ENCODE measurements around the gene ZCCHC14. TPM values are rescaled to one million over a fixed set of nuclear protein-coding genes. Genes with fewer than 3 reads are reported as not detected.

Gene ZCCHC14
- total and polyA plus RNA-seq, 2 of the 13 experiments (the other 11 are each of a cell fraction or from before 2014, with no cell fraction given), result 12.4 to 12.5 TPM

DNA sequence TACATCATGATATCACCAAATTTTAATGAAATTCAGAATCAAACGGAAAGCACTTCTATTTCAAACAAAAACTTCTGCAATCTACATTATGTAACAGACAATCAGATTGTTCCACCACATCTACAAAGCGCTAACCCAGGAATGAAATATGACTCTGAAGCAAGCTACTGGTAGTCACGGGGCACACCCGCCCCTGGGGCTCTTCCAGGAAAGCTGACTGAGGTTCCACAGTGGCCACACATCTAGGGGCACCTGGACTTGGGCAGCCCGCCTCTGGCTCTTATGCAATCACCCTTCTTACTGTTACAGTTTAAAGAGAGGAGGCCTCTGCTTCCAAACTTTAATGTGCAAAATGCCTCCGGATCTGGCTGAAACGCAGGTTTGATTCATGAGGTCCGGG lies 27.5 kb downstream of the ZCCHC14 start (continued):
- TF ChIP-seq, protein P1, sequence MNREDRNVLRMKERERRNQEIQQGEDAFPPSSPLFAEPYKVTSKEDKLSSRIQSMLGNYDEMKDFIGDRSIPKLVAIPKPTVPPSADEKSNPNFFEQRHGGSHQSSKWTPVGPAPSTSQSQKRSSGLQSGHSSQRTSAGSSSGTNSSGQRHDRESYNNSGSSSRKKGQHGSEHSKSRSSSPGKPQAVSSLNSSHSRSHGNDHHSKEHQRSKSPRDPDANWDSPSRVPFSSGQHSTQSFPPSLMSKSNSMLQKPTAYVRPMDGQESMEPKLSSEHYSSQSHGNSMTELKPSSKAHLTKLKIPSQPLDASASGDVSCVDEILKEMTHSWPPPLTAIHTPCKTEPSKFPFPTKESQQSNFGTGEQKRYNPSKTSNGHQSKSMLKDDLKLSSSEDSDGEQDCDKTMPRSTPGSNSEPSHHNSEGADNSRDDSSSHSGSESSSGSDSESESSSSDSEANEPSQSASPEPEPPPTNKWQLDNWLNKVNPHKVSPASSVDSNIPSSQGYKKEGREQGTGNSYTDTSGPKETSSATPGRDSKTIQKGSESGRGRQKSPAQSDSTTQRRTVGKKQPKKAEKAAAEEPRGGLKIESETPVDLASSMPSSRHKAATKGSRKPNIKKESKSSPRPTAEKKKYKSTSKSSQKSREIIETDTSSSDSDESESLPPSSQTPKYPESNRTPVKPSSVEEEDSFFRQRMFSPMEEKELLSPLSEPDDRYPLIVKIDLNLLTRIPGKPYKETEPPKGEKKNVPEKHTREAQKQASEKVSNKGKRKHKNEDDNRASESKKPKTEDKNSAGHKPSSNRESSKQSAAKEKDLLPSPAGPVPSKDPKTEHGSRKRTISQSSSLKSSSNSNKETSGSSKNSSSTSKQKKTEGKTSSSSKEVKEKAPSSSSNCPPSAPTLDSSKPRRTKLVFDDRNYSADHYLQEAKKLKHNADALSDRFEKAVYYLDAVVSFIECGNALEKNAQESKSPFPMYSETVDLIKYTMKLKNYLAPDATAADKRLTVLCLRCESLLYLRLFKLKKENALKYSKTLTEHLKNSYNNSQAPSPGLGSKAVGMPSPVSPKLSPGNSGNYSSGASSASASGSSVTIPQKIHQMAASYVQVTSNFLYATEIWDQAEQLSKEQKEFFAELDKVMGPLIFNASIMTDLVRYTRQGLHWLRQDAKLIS (CRISPR knock-in tag; IDR thresholded peaks at IDR 0.05), result no peak
- TF ChIP-seq SOX6 (IDR thresholded peaks at IDR 0.05), result no peak
- peak; percentile 78 for TF ChIP-seq SOX6 (CRISPR knock-in tag; IDR thresholded peaks at IDR 0.05)
- TF ChIP-seq ZNF331 (CRISPR knock-in tag; IDR thresholded peaks at IDR 0.05), result peak; percentile 78; the same call in 1 of the 2 replicates
- TF ChIP-seq AKAP8 (CRISPR knock-in tag; IDR thresholded peaks at IDR 0.05), result no peak
- TF ChIP-seq, protein P2, sequence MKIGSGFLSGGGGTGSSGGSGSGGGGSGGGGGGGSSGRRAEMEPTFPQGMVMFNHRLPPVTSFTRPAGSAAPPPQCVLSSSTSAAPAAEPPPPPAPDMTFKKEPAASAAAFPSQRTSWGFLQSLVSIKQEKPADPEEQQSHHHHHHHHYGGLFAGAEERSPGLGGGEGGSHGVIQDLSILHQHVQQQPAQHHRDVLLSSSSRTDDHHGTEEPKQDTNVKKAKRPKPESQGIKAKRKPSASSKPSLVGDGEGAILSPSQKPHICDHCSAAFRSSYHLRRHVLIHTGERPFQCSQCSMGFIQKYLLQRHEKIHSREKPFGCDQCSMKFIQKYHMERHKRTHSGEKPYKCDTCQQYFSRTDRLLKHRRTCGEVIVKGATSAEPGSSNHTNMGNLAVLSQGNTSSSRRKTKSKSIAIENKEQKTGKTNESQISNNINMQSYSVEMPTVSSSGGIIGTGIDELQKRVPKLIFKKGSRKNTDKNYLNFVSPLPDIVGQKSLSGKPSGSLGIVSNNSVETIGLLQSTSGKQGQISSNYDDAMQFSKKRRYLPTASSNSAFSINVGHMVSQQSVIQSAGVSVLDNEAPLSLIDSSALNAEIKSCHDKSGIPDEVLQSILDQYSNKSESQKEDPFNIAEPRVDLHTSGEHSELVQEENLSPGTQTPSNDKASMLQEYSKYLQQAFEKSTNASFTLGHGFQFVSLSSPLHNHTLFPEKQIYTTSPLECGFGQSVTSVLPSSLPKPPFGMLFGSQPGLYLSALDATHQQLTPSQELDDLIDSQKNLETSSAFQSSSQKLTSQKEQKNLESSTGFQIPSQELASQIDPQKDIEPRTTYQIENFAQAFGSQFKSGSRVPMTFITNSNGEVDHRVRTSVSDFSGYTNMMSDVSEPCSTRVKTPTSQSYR (CRISPR knock-in tag; IDR thresholded peaks at IDR 0.05; ENCODE audit: borderline replicate concordance), result peak; percentile 26; the same call in 1 of the 2 replicates
- no peak for TF ChIP-seq SCMH1 (CRISPR knock-in tag; IDR thresholded peaks at IDR 0.05; ENCODE audit: borderline replicate concordance)
- TF ChIP-seq ZNF230 (CRISPR knock-in tag; IDR thresholded peaks at IDR 0.05), result peak; percentile 43; the same call in 1 of the 2 replicates
- peak; percentile 26; the same call in 1 of the 2 replicates for TF ChIP-seq NCOR1 (IDR thresholded peaks at IDR 0.05; ENCODE audit: borderline replicate concordance, low read length)
- TF ChIP-seq MXD4 (CRISPR knock-in tag; IDR thresholded peaks at IDR 0.05), result no peak
- TF ChIP-seq ZBTB10 (CRISPR knock-in tag; IDR thresholded peaks at IDR 0.05; ENCODE audit: borderline replicate concordance), result peak; percentile 60; the same call in 1 of the 2 replicates
- peak; percentile 45; the same call in 1 of the 2 replicates for TF ChIP-seq TBX2 (CRISPR knock-in tag; IDR thresholded peaks at IDR 0.05; ENCODE audit: borderline replicate concordance)
- 0 out of 2 replicates have a peak, but pooled peaks have one; percentile 41 for TF ChIP-seq DR1 (CRISPR knock-in tag; IDR thresholded peaks at IDR 0.05)
- TF ChIP-seq, protein P3, sequence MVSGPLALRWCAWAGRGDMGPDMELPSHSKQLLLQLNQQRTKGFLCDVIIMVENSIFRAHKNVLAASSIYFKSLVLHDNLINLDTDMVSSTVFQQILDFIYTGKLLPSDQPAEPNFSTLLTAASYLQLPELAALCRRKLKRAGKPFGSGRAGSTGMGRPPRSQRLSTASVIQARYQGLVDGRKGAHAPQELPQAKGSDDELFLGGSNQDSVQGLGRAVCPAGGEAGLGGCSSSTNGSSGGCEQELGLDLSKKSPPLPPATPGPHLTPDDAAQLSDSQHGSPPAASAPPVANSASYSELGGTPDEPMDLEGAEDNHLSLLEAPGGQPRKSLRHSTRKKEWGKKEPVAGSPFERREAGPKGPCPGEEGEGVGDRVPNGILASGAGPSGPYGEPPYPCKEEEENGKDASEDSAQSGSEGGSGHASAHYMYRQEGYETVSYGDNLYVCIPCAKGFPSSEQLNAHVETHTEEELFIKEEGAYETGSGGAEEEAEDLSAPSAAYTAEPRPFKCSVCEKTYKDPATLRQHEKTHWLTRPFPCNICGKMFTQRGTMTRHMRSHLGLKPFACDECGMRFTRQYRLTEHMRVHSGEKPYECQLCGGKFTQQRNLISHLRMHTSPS (CRISPR knock-in tag; IDR thresholded peaks at IDR 0.05; ENCODE audit: low read depth), result peak; percentile 49; the same call in 1 of the 2 replicates
- TF ChIP-seq MIER3 (CRISPR knock-in tag; IDR thresholded peaks at IDR 0.05; ENCODE audit: borderline replicate concordance), result no peak
- no peak for TF ChIP-seq POLR2G (IDR thresholded peaks at IDR 0.05; ENCODE audit: low read depth, low read length)
- no peak for TF ChIP-seq ZNF615 (CRISPR knock-in tag; IDR thresholded peaks at IDR 0.05; ENCODE audit: borderline replicate concordance)

Measured in HepG2 (cell line).